T-helper 17 cell (primary cell): Measurements from ENCODE around the gene LRRC63. TPM values are rescaled to one million over a fixed set of nuclear protein-coding genes. Genes with fewer than 3 reads are reported as not detected.

ENCODE experiments used
- total RNA-seq, 4 donors: library from RNA in 2 of 4; stranded (reverse) in 2 of 4; gene quantifications; one replicate each; pipeline ENCODE4 v1.2.3 and lab custom pipeline; 2022 to 2026

Gene LRRC63
- total RNA-seq, 2 donors from 2014 or later: 0.39 to 0.60 TPM

Other genes starting within 250 kb of the LRRC63 start
- gene ZC3H13, start 159.2 kb upstream of the LRRC63 start, total RNA-seq: 10 to 100 TPM; 46.5 to 48.6 TPM
- not detected for gene CPB2, start 106.9 kb upstream of the LRRC63 start, total RNA-seq
- 100 to 1,000 TPM; 485 to 528 TPM for gene LCP1, start 29.8 kb upstream of the LRRC63 start, total RNA-seq
- 1 to 10 TPM in 1 of 2 donors, under 1 TPM in 1; 0.13 to 5.8 TPM for gene RUBCNL, start 175.3 kb downstream of the LRRC63 start, total RNA-seq